ENCODE results near the gene ARHGAP27. TPM values are rescaled to one million over a fixed set of nuclear protein-coding genes. Genes with fewer than 3 reads are reported as not detected.
"Not testable (repeated sequence)": the region's sequence is repeated elsewhere in the genome, so short reads cannot be mapped to it uniquely, and the experiment has no call there.

Gene ARHGAP27
- total and polyA plus RNA-seq, 2 of the 4 experiments (the other 2 are of a cell fraction), result under 0.01 to 0.89 TPM

- H3K79me1 ChIP-seq (ENCODE audit: low read depth in 1 of 2, low read length in 2 of 2); H3K4me1 ChIP-seq (ENCODE audit: control insufficient read depth, insufficient read depth, low read length); H4K8ac ChIP-seq (ENCODE audit: low read depth in 2 of 2, low read length in 2 of 2); H3K9me1 ChIP-seq (ENCODE audit: insufficient read depth, low read length); H2BK15ac ChIP-seq (ENCODE audit: low read depth, low read length); CTCF ChIA-PET; H4K20me1 ChIP-seq (ENCODE audit: insufficient read depth, low read length); H2BK20ac ChIP-seq (ENCODE audit: low read depth, low read length); H3K18ac ChIP-seq (ENCODE audit: low read depth, low read length); H4K91ac ChIP-seq (ENCODE audit: insufficient read depth, low read depth, low read length); H3K9ac ChIP-seq (ENCODE audit: low read depth, low read length); H3K14ac ChIP-seq (replicated peaks; ENCODE audit: low read depth, low read length); H3K4me3 ChIP-seq (ENCODE audit: insufficient read depth, low read depth, low read length); H3K4me2 ChIP-seq (ENCODE audit: low read depth, low read length); H3K27me3 ChIP-seq (ENCODE audit: control insufficient read depth, insufficient read depth, low read length); POLR2A ChIA-PET (ENCODE audit: unreplicated experiment); intact Hi-C loops (cut with micrococcal nuclease); H2AK9ac ChIP-seq (replicated peaks; ENCODE audit: low read depth, low read length, poor library complexity); BruUV-seq (replicated peaks); H3K56ac ChIP-seq (ENCODE audit: extremely low read depth, insufficient read depth, low read length); H3K23ac ChIP-seq (ENCODE audit: low read depth, low read length); H3K27ac ChIP-seq (ENCODE audit: insufficient read depth, low read length); H2BK120ac ChIP-seq (ENCODE audit: low read depth, low read length); H4K5ac ChIP-seq (ENCODE audit: low read depth, low read length); H3K4ac ChIP-seq (ENCODE audit: low read depth, low read length); H2AK5ac ChIP-seq (ENCODE audit: low read depth, low read length); dilution Hi-C loops (cut with HindIII; ENCODE audit: low sequenced_read_pairs, unreplicated experiment); in situ Hi-C loops (cut with MboI; ENCODE audit: low sequenced_read_pairs); H2AFZ ChIP-seq (replicated peaks; ENCODE audit: low read length, poor library complexity); H3K9me3 ChIP-seq (ENCODE audit: control insufficient read depth, insufficient read depth, low read length): not testable (repeated sequence)
- DNase-seq (peak; percentile 81), ATAC-seq (ENCODE audit: low read depth) (peak; percentile 84)
- Histone ChIP-seq H2BK5ac (ENCODE audit: low read depth, low read length, poor library complexity, severe bottlenecking) (peak overlapping the region; percentile 54), H3K36me3 (ENCODE audit: control insufficient read depth, insufficient read depth, low read length) (peaks cover 18% of the 10 kb centered on the region)
- TF ChIP-seq USF2 (IDR thresholded peaks at IDR 0.05; ENCODE audit: low read depth, low read length), result peak; percentile 60
- 0 out of 2 replicates have a peak, but pooled peaks have one; percentile 11 for TF ChIP-seq FOS (IDR thresholded peaks at IDR 0.05; ENCODE audit: low read depth, low read length)
- WGBS, 2 experiments (ENCODE audit: extremely low coverage in 2 of 2, insufficient read length in 1 of 2), result no CpG with 5 or more reads among the region's 16 CpGs
Observed at GRCh38 chr17:45445901-45446743, 13.5 kb upstream of the ARHGAP27 start.

- BruUV-seq (replicated peaks); H3K9ac ChIP-seq (ENCODE audit: low read depth, low read length); H3K18ac ChIP-seq (ENCODE audit: low read depth, low read length); H3K9me1 ChIP-seq (ENCODE audit: insufficient read depth, low read length); H3K14ac ChIP-seq (replicated peaks; ENCODE audit: low read depth, low read length); H2AK5ac ChIP-seq (ENCODE audit: low read depth, low read length); H3K4me2 ChIP-seq (ENCODE audit: low read depth, low read length); H3K4me3 ChIP-seq (ENCODE audit: insufficient read depth, low read depth, low read length); H4K91ac ChIP-seq (ENCODE audit: insufficient read depth, low read depth, low read length); DNase-seq; CTCF ChIA-PET; H2AFZ ChIP-seq (replicated peaks; ENCODE audit: low read length, poor library complexity); H3K9me3 ChIP-seq (ENCODE audit: control insufficient read depth, insufficient read depth, low read length); H3K79me1 ChIP-seq (ENCODE audit: low read depth in 1 of 2, low read length in 2 of 2); dilution Hi-C loops (cut with HindIII; ENCODE audit: low sequenced_read_pairs, unreplicated experiment); H2BK15ac ChIP-seq (ENCODE audit: low read depth, low read length); in situ Hi-C loops (cut with MboI; ENCODE audit: low sequenced_read_pairs); H3K23ac ChIP-seq (ENCODE audit: low read depth, low read length); H3K4me1 ChIP-seq (ENCODE audit: control insufficient read depth, insufficient read depth, low read length); H3K27ac ChIP-seq (ENCODE audit: insufficient read depth, low read length); intact Hi-C loops (cut with micrococcal nuclease); H2BK5ac ChIP-seq (ENCODE audit: low read depth, low read length, poor library complexity, severe bottlenecking); H3K4ac ChIP-seq (ENCODE audit: low read depth, low read length); POLR2A ChIA-PET (ENCODE audit: unreplicated experiment); H2BK20ac ChIP-seq (ENCODE audit: low read depth, low read length); H2AK9ac ChIP-seq (replicated peaks; ENCODE audit: low read depth, low read length, poor library complexity); ATAC-seq (ENCODE audit: low read depth); H4K20me1 ChIP-seq (ENCODE audit: insufficient read depth, low read length); H3K27me3 ChIP-seq (ENCODE audit: control insufficient read depth, insufficient read depth, low read length); H2BK120ac ChIP-seq (ENCODE audit: low read depth, low read length); H4K5ac ChIP-seq (ENCODE audit: low read depth, low read length); H4K8ac ChIP-seq (ENCODE audit: low read depth in 2 of 2, low read length in 2 of 2); H3K56ac ChIP-seq (ENCODE audit: extremely low read depth, insufficient read depth, low read length): not testable (repeated sequence)
- peaks cover 18% of the 10 kb centered on the region for H3K36me3 ChIP-seq (ENCODE audit: control insufficient read depth, insufficient read depth, low read length)
- 100% methylated on average over 3 of the region's 21 CpGs; no CpG with 5 or more reads in 1 of the 2 experiments for WGBS, 2 experiments (ENCODE audit: extremely low coverage in 2 of 2, insufficient read length in 1 of 2)
Observed at GRCh38 chr17:45444856-45445820, 12.5 kb upstream of the ARHGAP27 start.

Measured in IMR-90 (cell line).